IMR-90 (cell line): Measurements from ENCODE around the gene CRYBA1. TPM values are rescaled to one million over a fixed set of nuclear protein-coding genes. Genes with fewer than 3 reads are reported as not detected.

Experiments used
- ATAC-seq: fragments of 200-7000 bp; cut with Tn5 transposase; 2 replicates; pipeline ENCODE4 v1.9.1; 2020; ENCODE audit warnings: low read depth, mild to moderate bottlenecking, moderate library complexity
- BruUV-seq: library from RNA; stranded (reverse); fragments of 400-500 nt; replicated peaks from 2 replicates; lab custom pipeline; 2021; lab: Mats Ljungman, UMichigan
- CTCF ChIA-PET: fragments of 300-600 bp; formaldehyde crosslinking; extraction: SDS; loops from one replicate; lab custom pipeline; 2021; ENCODE audit warnings: antibody characterized with exemption; lab: Yijun Ruan, JAX
- POLR2A ChIA-PET: fragments of 300-600 bp; sonication (Branson Sonifier 250); formaldehyde crosslinking; loops from one replicate; lab custom pipeline; 2022; ENCODE audit warnings: antibody characterized with exemption; ENCODE audit not compliant: unreplicated experiment; lab: Charles Lee
- DNase-seq: peaks from one replicate; pipeline ENCODE4 v3.0.0; 2013
- H2AFZ ChIP-seq: replicated peaks from 2 replicates; pipeline ENCODE3; 2013; ENCODE audit warnings: low read length, mild to moderate bottlenecking; ENCODE audit not compliant: poor library complexity
- H2AK5ac ChIP-seq: 2 replicates; pipeline ENCODE4 v1.6.1; 2013; ENCODE audit warnings: low read depth, low read length, inconsistent platforms
- H2AK9ac ChIP-seq: replicated peaks from 2 replicates; pipeline ENCODE3; 2013; ENCODE audit warnings: mild to moderate bottlenecking, low read depth, low read length, moderate library complexity; ENCODE audit not compliant: poor library complexity
- H2BK120ac ChIP-seq: 2 replicates; pipeline ENCODE4 v1.6.1; 2013; ENCODE audit warnings: low read depth, low read length, inconsistent platforms
- H2BK15ac ChIP-seq: 3 replicates; pipeline ENCODE4 v1.6.1; 2013; ENCODE audit warnings: low read depth, low read length, inconsistent platforms
- H2BK20ac ChIP-seq: 2 replicates; pipeline ENCODE4 v1.6.1; 2013; ENCODE audit warnings: low read depth, mild to moderate bottlenecking, inconsistent platforms, low read length, moderate library complexity
- H2BK5ac ChIP-seq: 2 replicates; pipeline ENCODE4 v1.6.1; 2013; ENCODE audit warnings: mild to moderate bottlenecking, low read depth, low read length, inconsistent platforms; ENCODE audit not compliant: poor library complexity, severe bottlenecking
- H3K14ac ChIP-seq: replicated peaks from 2 replicates; pipeline ENCODE4 v1.6.1; 2013; ENCODE audit warnings: low read depth, low read length, inconsistent platforms
- H3K18ac ChIP-seq: 2 replicates; pipeline ENCODE4 v1.6.1; 2013; ENCODE audit warnings: low read depth, low read length, control low read depth
- H3K23ac ChIP-seq: 2 replicates; pipeline ENCODE4 v1.6.1; 2013; ENCODE audit warnings: low read depth, low read length, inconsistent platforms
- H3K27ac ChIP-seq: 2 replicates; pipeline ENCODE4 v1.5.1; 2013; ENCODE audit warnings: mild to moderate bottlenecking, control low read depth, low read length; ENCODE audit not compliant: insufficient read depth
- H3K27me3 ChIP-seq: 2 replicates; pipeline ENCODE4 v1.6.1; 2013; ENCODE audit warnings: low read length; ENCODE audit not compliant: control insufficient read depth, insufficient read depth
- H3K36me3 ChIP-seq: 2 replicates; pipeline ENCODE4 v1.6.1; 2013; ENCODE audit warnings: low read length, mixed read lengths; ENCODE audit not compliant: control insufficient read depth, insufficient read depth
- H3K4ac ChIP-seq: 2 replicates; pipeline ENCODE4 v1.6.1; 2013; ENCODE audit warnings: low read depth, low read length, inconsistent platforms
- H3K4me1 ChIP-seq: 2 replicates; pipeline ENCODE4 v1.6.1; 2013; ENCODE audit warnings: low read length, mixed read lengths; ENCODE audit not compliant: control insufficient read depth, insufficient read depth
- H3K4me2 ChIP-seq: 2 replicates; pipeline ENCODE4 v1.6.1; 2013; ENCODE audit warnings: low read depth, mild to moderate bottlenecking, control low read depth, low read length, moderate library complexity
- H3K4me3 ChIP-seq: 2 replicates; pipeline ENCODE4 v1.5.1; 2013; ENCODE audit warnings: low read depth, mild to moderate bottlenecking, control low read depth, low read length, moderate library complexity; ENCODE audit not compliant: insufficient read depth
- H3K56ac ChIP-seq: 2 replicates; pipeline ENCODE4 v1.6.1; 2013; ENCODE audit warnings: low read length, inconsistent platforms; ENCODE audit not compliant: insufficient read depth; ENCODE audit errors: extremely low read depth
- H3K79me1 ChIP-seq, 2 experiments: 2 replicates each; pipeline ENCODE4 v1.6.1; 2013; ENCODE audit warnings: low read length in 2 of 2, inconsistent platforms in 1 of 2, low read depth in 1 of 2
- H3K9ac ChIP-seq: 2 replicates; pipeline ENCODE4 v1.6.1; 2013; ENCODE audit warnings: low read depth, low read length, control low read depth
- H3K9me1 ChIP-seq: 2 replicates; pipeline ENCODE4 v1.6.1; 2013; ENCODE audit warnings: low read length, inconsistent platforms; ENCODE audit not compliant: insufficient read depth
- H3K9me3 ChIP-seq: 2 replicates; pipeline ENCODE4 v1.6.1; 2013; ENCODE audit warnings: low read length; ENCODE audit not compliant: control insufficient read depth, insufficient read depth
- H4K20me1 ChIP-seq: 2 replicates; pipeline ENCODE4 v1.6.1; 2013; ENCODE audit warnings: low read length, inconsistent platforms; ENCODE audit not compliant: insufficient read depth
- H4K5ac ChIP-seq: 2 replicates; pipeline ENCODE4 v1.6.1; 2013; ENCODE audit warnings: mild to moderate bottlenecking, low read depth, low read length, control low read depth
- H4K8ac ChIP-seq, 2 experiments: 2 replicates each; pipeline ENCODE4 v1.6.1; 2013; ENCODE audit warnings: low read depth in 2 of 2, low read length in 2 of 2, control low read depth in 1 of 2, inconsistent platforms in 1 of 2
- H4K91ac ChIP-seq: 2 replicates; pipeline ENCODE4 v1.6.1; 2013; ENCODE audit warnings: low read depth, low read length, inconsistent platforms; ENCODE audit not compliant: insufficient read depth
- BHLHE40 ChIP-seq: fragments of 150-350 bp; IDR thresholded peaks from 2 replicates; pipeline ENCODE4 v1.6.1; 2016; ENCODE audit warnings: mild to moderate bottlenecking, low read depth, low read length
- CEBPB ChIP-seq: IDR thresholded peaks from 2 replicates; pipeline ENCODE4 v1.6.1; 2012; ENCODE audit warnings: low read depth, low read length, improper control_type of control experiment
- CHD1 ChIP-seq: IDR thresholded peaks from 2 replicates; pipeline ENCODE4 v1.6.1; 2012; ENCODE audit warnings: low read depth, low read length, improper control_type of control experiment
- FOS ChIP-seq: fragments of 150-350 bp; IDR thresholded peaks from 2 replicates; pipeline ENCODE4 v1.6.1; 2016; ENCODE audit warnings: low read depth, low read length
- MAFK ChIP-seq: IDR thresholded peaks from 2 replicates; pipeline ENCODE4 v1.6.1; 2012; ENCODE audit warnings: low read depth, low read length, improper control_type of control experiment
- MAZ ChIP-seq: IDR thresholded peaks from 2 replicates; pipeline ENCODE4 v1.6.1; 2012; ENCODE audit warnings: low read depth, mild to moderate bottlenecking, low read length, improper control_type of control experiment, moderate library complexity, borderline replicate concordance
- MXI1 ChIP-seq: IDR thresholded peaks from 2 replicates; pipeline ENCODE4 v1.6.1; 2012; ENCODE audit warnings: low read depth, mild to moderate bottlenecking, low read length, moderate library complexity, borderline replicate concordance
- NFE2L2 ChIP-seq: fragments of 150-350 bp; IDR thresholded peaks from 2 replicates; pipeline ENCODE4 v1.6.1; 2016; ENCODE audit warnings: low read depth, mild to moderate bottlenecking, low read length
- POLR2A ChIP-seq: IDR thresholded peaks from 2 replicates; pipeline ENCODE4 v1.6.1; 2012; ENCODE audit warnings: mild to moderate bottlenecking, low read depth, low read length
- RAD21 ChIP-seq: IDR thresholded peaks from 2 replicates; pipeline ENCODE4 v1.6.1; 2012; ENCODE audit warnings: low read length, improper control_type of control experiment
- RCOR1 ChIP-seq: IDR thresholded peaks from 2 replicates; pipeline ENCODE4 v1.6.1; 2012; ENCODE audit warnings: mild to moderate bottlenecking, low read length, improper control_type of control experiment; ENCODE audit not compliant: insufficient replicate concordance
- RFX5 ChIP-seq: IDR thresholded peaks from 2 replicates; pipeline ENCODE4 v1.8.0; 2012; ENCODE audit warnings: low read depth, mild to moderate bottlenecking, low read length, moderate library complexity
- SMC3 ChIP-seq: fragments of 150-350 bp; IDR thresholded peaks from 2 replicates; pipeline ENCODE4 v1.6.1; 2016; ENCODE audit warnings: low read depth, mild to moderate bottlenecking, antibody characterized with exemption, low read length, moderate library complexity
- WGBS, 2 experiments: methylation state at CpG; one replicate each; pipeline versions ENCODE4 v1.1.5 to v1.1.7; 2013; ENCODE audit warnings: missing lambda C conversion rate in 2 of 2; ENCODE audit not compliant: insufficient read length in 1 of 2; ENCODE audit errors: extremely low coverage in 2 of 2; 5-methylcytosine and 5-hydroxymethylcytosine counted together
- dilution Hi-C: fragments of 300-500 bp; cut with HindIII; formaldehyde crosslinking; loops from one replicate; pipeline ENCODE4 v1.14.3; 2018; ENCODE audit warnings: low sequenced_read_pairs; ENCODE audit not compliant: unreplicated experiment
- in situ Hi-C: fragments of 300-500 bp; cut with MboI; formaldehyde crosslinking; loops from 3 replicates; pipeline ENCODE4 v1.14.3; 2019; ENCODE audit warnings: low sequenced_read_pairs, inconsistent platforms, mixed read lengths
- intact Hi-C: fragments of 100-400 bp; cut with micrococcal nuclease; formaldehyde crosslinking; loops from 2 replicates; pipeline ENCODE4 v1.10.0; 2022
- polyA plus RNA-seq, 3 experiments: library from polyadenylated mRNA; depleted of rRNA; stranded (reverse); fragments of >200 nt; gene quantifications; 2 replicates each; pipeline ENCODE4 v1.2.3, GENCODE V29; 2012; ENCODE audit warnings: low replicate concordance in 1 of 3
- total RNA-seq: library from RNA; depleted of rRNA; stranded (reverse); fragments of >200 nt; gene quantifications from 2 replicates; pipeline ENCODE4 v1.2.3, GENCODE V29; 2012
- TF ChIP-seq, protein P1 (sequence below): fragments of 150-350 bp; IDR thresholded peaks from 2 replicates; pipeline ENCODE4 v1.6.1; 2017; ENCODE audit warnings: mild to moderate bottlenecking, antibody characterized with exemption, low read length, low read depth
- TF ChIP-seq, protein P2 (sequence below): conservative IDR thresholded peaks from 2 replicates; pipeline ENCODE4 v1.5.1; 2012; ENCODE audit warnings: mild to moderate bottlenecking, low read depth, low read length, improper control_type of control experiment

The CRYBA1 gene
- total and polyA plus RNA-seq, 2 of the 4 experiments (the other 2 are of a cell fraction): not detected

DNA sequence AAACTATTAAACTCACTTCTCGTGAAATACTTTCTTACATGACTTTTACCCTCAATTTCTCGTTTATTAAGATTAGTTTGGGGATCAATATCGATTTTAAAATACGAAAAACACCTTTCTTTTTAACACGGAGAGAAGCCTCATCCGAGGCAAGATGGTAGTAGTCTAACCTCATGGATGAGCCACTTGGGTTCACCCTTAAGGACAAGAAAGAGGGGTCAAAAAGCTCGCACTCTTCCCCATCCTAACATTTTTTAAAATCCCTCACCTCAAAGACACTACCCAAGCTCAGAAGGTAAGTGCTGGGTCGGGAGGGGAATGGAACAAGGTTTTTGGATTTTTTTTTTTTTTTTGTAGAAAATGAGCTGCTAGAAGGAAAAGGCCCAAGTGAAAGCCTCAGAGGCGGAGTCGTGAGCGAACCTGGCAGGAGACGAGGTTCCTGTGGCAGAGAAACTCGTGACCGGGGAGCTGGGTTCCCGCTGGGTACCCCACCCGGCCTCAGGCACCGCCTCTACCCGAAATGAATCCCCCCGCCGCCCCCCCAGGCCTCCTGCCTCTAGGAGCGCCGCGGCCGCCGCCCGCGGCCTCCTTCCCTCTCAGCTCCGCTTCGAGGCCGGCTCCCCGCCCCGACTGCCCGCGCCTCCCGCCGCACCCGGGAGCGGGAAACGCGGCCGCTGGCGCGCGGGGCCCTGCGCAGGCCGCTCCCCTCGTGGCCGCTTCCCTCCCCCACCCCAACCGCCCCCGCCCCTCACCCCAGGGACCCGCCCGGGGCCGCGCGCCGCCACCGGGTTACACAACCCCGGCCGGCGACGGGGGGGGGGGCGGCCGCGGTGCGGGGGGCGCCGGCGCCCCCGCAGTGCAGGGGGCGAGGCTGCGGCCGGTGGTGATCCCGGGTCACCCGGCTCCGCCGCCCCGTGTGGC lies 45.7 kb downstream of the CRYBA1 start:
- peak overlapping the region; percentile 70 for H3K4me3 ChIP-seq
- H2AK9ac ChIP-seq: peak overlapping the region; percentile 100
- dilution Hi-C loops: no loop called here
- peaks cover 3% of the 10 kb centered on the region; the same call in 1 of the 2 replicates for H3K9me1 ChIP-seq
- no peak overlapping the region for H2BK20ac ChIP-seq
- peak overlapping the region; percentile 94 for H3K4ac ChIP-seq
- BruUV-seq: no TSS peak
- no peak overlapping the region for H2AK5ac ChIP-seq
- H3K27ac ChIP-seq: peak overlapping the region; percentile 87
- DNase-seq: peak; percentile 15
- ChIA-PET CTCF (interaction anchor here (0.6 to 1.1 kb wide), 4 partner anchors 112 to 826 kb away, joined by 3 to 5 read pairs (median 3); partner anchors contain the start of gene MYO18A), POLR2A (interaction anchor here (0.6 to 0.7 kb wide), 2 partner anchors 724 to 1158 kb away, joined by 5 to 6 read pairs; no protein-coding TSS in a partner anchor)
- peak overlapping the region; percentile 94 for H3K4me2 ChIP-seq
- H3K36me3 ChIP-seq: peaks cover 11% of the 10 kb centered on the region
- H3K14ac ChIP-seq: peak overlapping the region; percentile 74
- H2AFZ ChIP-seq: peak overlapping the region; percentile 81
- H3K27me3 ChIP-seq: no peaks in the 10 kb centered on the region
- peaks cover 62% of the 10 kb centered on the region for H4K20me1 ChIP-seq
- H3K79me1 ChIP-seq: peaks cover 2 to 12% of the 10 kb centered on the region in 2 experiments; a peak in 2 of 4 replicates
- H3K18ac ChIP-seq: peak overlapping the region; percentile 58
- H4K5ac ChIP-seq: no peak overlapping the region
- in situ Hi-C loops: no loop called here
- ATAC-seq: peak; percentile 7
- H2BK5ac ChIP-seq: peak overlapping the region; percentile 81
- peak overlapping the region; percentile 92 for H3K23ac ChIP-seq
- H4K91ac ChIP-seq: peak overlapping the region; percentile 89
- intact Hi-C loops: loop anchor here (5.0 kb wide), 1 partner anchor 65 kb away; no protein-coding TSS in a partner anchor
- H2BK15ac ChIP-seq: no peak overlapping the region
- no peaks in the 10 kb centered on the region for H3K9me3 ChIP-seq
- peak overlapping the region; percentile 98 for H3K9ac ChIP-seq
- H4K8ac ChIP-seq: peak overlapping the region; percentile 14 to 88; a peak in 1 of 4 replicates
- WGBS, 2 experiments: 0% methylated on average over 5 of the region's 77 CpGs; no CpG with 5 or more reads in 1 of the 2 experiments
- H3K56ac ChIP-seq: peak overlapping the region; percentile 82
- H2BK120ac ChIP-seq: no peak overlapping the region
- H3K4me1 ChIP-seq: peaks cover 2% of the 10 kb centered on the region; the same call in 1 of the 2 replicates
- TF ChIP-seq POLR2A (no peak; the same call in none of the 2 replicates), MAFK (no peak), FOS (no peak), BHLHE40 (no peak), NFE2L2 (no peak), RFX5 (no peak), RCOR1 (no peak), CEBPB (no peak), SMC3 (no peak), RAD21 (no peak), CHD1 (no peak; the same call in 1 of the 2 replicates), MAZ (no peak), MXI1 (no peak)
- TF ChIP-seq, protein P1, sequence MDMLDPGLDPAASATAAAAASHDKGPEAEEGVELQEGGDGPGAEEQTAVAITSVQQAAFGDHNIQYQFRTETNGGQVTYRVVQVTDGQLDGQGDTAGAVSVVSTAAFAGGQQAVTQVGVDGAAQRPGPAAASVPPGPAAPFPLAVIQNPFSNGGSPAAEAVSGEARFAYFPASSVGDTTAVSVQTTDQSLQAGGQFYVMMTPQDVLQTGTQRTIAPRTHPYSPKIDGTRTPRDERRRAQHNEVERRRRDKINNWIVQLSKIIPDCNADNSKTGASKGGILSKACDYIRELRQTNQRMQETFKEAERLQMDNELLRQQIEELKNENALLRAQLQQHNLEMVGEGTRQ: no peak
- TF ChIP-seq, protein P2, sequence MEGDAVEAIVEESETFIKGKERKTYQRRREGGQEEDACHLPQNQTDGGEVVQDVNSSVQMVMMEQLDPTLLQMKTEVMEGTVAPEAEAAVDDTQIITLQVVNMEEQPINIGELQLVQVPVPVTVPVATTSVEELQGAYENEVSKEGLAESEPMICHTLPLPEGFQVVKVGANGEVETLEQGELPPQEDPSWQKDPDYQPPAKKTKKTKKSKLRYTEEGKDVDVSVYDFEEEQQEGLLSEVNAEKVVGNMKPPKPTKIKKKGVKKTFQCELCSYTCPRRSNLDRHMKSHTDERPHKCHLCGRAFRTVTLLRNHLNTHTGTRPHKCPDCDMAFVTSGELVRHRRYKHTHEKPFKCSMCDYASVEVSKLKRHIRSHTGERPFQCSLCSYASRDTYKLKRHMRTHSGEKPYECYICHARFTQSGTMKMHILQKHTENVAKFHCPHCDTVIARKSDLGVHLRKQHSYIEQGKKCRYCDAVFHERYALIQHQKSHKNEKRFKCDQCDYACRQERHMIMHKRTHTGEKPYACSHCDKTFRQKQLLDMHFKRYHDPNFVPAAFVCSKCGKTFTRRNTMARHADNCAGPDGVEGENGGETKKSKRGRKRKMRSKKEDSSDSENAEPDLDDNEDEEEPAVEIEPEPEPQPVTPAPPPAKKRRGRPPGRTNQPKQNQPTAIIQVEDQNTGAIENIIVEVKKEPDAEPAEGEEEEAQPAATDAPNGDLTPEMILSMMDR: no peak
